Measurements from ENCODE around the gene ACAP1.

Gene ACAP1

DNA sequence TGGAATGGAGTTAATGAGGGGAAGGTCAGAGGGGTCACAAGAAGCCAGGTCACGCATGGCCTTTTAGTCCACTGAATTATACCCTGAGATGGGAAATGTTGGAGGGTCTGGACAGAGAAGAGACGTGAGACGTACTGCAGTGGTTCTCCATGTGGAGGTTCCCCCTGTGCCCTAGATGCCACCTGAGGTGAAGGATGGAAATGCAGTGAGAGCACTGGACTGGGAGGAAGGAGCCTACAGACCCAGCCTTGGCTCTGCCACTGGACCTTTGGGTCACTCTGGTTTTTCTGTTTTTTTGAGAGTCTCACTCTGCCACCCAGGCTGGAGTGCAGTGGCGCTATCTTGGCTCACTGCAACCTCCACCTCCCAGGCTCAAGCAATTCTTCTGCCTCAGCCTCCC is 59.8 kb downstream of the ACAP1 start:
- Histone ChIP-seq H3K4me1 (ENCODE audit: control insufficient read depth, insufficient read depth, low read length) (peaks cover 3% of the 10 kb centered on the region), H3K9me3 (ENCODE audit: control insufficient read depth, low read length) (no peaks in the 10 kb centered on the region), H3K27me3 (replicated peaks; ENCODE audit: control insufficient read depth, insufficient read depth, low read length) (no peaks in the 10 kb centered on the region), H3K4me3 (ENCODE audit: low read length) (no peak overlapping the region), H3K36me3 (ENCODE audit: control insufficient read depth, insufficient read depth, low read length, severe bottlenecking) (peaks cover 16% of the 10 kb centered on the region), H3K9ac (ENCODE audit: low read length) (no peak overlapping the region)
- DNase-seq (ENCODE audit: low read depth): no peak

DNA sequence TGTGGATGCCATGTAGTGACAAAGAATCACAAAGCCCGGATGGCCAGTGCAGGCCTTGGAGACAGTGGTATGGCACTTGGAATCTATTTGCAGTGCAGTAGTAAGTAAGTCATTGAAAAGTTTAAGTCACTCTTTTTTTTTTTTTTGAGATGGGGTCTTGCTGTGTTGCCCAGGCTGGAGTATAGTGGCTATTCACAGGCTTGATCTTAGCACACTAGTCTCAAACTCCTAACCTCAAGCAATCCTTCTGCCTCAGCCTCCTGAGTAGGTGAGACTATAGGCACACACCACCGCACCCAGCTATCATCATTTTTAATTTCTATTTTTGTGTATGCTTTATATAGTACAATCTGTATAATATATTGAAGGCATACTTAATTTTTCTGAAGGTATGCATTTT is 62.3 kb downstream of the ACAP1 start:
- Histone ChIP-seq H3K9ac (ENCODE audit: low read length) (no peak overlapping the region), H3K27me3 (replicated peaks; ENCODE audit: control insufficient read depth, insufficient read depth, low read length) (no peaks in the 10 kb centered on the region), H3K9me3 (ENCODE audit: control insufficient read depth, low read length) (no peaks in the 10 kb centered on the region), H3K4me1 (ENCODE audit: control insufficient read depth, insufficient read depth, low read length) (peaks cover 10% of the 10 kb centered on the region), H3K36me3 (ENCODE audit: control insufficient read depth, insufficient read depth, low read length, severe bottlenecking) (no peaks in the 10 kb centered on the region), H3K4me3 (ENCODE audit: low read length) (no peak overlapping the region)
- DNase-seq (ENCODE audit: low read depth): no peak
